Embryonic facial prominence (tissue), 1 donor: Measurements from ENCODE around the gene LRRC23.
"Not testable (repeated sequence)": the region's sequence is repeated elsewhere in the genome, so short reads cannot be mapped to it uniquely, and the experiment has no call there.

Experiments used
- DNase-seq: peaks from one replicate; pipeline ENCODE4 v3.0.0-alpha.2; 2016; ENCODE audit errors: extremely low spot score

LRRC23 gene

DNA sequence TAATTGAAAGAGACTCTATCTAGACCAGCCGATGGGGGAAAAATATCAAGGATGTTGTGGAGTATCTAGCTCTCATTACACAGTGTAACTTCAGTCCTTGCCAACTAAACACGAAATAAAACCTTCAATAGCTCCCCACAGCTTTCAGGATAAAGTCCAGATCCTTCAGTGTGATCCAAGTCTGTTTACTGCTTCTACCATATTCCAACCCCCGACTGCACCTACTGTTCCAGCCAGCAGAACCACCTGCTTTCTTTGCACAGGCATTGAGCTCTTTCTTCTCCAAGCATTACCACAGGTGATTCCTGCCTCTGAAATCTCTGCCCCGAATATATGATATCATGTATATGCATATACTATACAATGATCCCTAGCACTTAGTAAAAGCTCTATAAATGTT lies 2.2 kb upstream of the LRRC23 start:
- DNase-seq, result no peak

DNA sequence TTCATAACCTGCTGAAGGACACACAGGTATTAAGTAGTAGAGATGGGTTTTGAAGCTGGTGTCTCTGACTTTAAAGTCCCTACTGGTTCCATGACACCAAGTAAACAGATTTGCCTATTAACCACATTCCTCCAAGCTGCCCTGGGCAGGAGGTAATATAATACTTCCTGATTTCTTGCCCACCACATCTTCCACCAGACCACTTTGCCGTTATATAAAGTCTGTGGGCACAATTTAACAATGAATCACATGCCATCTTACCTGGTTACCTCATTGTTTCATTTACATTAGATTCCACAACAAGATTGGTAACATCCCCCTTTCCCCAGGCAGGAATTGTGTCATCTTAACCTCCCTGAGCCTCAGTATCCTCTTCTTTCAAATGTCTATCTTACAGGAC lies 900 bp upstream of the LRRC23 start:
- DNase-seq, result no peak

DNA sequence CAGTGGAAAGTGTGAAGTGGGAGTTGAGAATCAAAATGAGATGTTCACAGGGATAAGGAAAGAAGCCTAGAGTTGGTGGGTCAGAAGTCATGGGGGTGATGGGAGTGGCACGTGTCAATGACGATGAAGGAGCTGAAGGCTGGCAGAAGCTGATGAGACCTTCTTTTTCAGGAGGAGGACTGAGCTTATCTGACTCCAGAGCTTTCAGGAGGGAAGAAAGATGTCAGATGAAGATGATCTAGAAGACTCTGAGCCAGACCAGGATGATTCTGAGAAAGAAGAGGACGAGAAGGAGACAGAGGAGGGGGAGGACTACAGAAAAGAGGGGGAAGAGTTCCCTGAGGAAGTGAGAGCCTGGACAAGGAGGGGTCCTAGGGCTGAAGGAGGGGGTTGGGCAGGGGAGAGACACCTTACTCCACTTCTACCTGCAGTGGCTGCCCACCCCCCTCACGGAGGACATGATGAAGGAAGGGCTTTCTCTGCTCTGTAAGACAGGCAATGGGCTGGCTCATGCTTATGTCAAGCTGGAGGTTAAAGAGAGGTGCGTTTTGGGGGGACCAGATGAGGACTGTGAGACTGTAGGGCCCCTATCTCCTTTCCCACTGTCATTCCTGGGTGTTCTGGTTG lies 905 bp downstream of the LRRC23 start:
- DNase-seq, result no peak

DNA sequence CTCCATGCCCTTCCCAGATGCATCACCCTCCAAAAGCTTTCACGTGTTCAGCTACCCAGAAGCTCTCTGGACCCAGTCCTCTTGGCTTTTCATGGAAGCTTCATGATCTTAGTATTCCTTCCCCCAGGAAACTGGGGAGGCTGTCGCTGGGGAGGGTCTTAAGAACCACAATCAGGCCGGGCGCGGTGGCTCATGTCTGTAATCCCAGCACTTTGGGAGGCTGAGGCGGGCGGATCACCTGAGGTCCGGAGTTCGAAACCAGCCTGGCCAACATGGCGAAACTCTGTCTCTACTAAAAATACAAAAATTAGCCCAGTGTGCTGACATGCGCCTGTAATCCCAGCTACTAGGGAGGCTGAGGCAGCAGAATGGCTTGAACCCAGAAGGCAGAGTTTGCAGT lies 3.5 kb downstream of the LRRC23 start:
- not testable (repeated sequence) for DNase-seq

DNA sequence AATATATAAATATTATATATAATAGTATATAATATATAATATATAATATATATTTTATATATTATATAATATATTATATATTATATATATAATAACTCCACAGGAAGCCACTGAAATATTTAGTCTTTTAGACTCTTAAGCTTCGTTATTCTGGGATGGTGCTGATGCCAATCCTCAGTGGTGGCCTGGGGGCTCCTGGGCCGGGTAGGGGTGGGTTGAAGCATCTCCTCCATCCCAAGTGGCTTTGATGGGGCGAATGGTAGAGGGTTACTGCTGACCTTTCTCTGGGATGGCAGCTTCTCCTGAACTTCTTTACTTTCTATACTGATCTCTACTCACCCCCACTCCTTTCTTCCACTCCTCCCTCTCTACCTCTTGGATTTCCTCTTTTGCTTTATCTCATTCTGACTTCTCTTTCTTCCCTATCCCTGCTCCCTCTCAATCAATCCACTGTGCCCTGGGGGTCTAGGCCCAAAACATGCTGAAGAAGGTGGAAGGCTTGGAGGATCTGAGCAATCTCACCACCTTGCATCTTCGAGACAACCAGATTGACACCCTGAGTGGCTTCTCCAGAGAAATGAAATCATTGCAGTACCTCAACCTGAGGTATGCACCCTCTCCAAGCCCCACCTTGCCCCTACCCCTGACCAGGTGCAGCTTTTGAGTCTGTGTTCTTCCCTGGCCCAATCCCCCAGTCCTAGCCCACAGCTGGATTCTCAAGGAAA lies 5.0 kb downstream of the LRRC23 start:
- DNase-seq, result no peak

DNA sequence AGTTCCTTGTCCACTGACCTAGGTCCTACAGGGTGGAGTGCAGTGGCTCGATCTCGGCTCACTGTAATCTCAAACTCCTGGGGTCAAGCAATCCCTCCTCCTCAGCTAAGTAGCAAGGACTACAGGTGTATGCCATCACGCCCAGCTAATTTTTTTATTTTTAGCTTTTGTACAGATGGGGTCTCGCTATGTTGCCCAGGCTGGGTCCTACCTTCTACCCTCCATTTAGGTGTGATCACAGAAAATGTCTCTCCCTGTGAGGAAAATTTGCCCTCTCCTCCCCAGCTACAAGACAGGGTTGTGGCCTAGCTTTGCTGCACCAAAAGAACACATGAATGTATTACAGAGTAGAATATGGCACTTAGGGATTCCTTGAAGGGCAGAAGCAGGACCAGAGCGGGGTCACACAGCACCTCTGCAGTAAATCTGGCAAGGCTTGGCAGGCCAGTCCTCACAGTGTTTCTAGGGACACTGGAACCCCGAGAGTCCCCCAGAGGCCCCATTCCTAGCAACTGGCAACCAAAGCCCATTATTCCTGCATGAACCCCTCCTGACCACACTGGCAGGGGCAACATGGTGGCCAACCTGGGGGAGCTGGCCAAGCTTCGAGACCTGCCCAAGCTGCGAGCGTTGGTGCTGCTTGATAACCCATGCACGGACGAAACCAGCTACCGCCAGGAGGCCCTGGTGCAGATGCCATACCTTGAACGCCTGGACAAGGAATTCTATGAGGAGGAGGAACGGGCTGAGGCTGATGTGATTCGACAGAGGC lies 7.7 kb downstream of the LRRC23 start:
- DNase-seq, result no peak

DNA sequence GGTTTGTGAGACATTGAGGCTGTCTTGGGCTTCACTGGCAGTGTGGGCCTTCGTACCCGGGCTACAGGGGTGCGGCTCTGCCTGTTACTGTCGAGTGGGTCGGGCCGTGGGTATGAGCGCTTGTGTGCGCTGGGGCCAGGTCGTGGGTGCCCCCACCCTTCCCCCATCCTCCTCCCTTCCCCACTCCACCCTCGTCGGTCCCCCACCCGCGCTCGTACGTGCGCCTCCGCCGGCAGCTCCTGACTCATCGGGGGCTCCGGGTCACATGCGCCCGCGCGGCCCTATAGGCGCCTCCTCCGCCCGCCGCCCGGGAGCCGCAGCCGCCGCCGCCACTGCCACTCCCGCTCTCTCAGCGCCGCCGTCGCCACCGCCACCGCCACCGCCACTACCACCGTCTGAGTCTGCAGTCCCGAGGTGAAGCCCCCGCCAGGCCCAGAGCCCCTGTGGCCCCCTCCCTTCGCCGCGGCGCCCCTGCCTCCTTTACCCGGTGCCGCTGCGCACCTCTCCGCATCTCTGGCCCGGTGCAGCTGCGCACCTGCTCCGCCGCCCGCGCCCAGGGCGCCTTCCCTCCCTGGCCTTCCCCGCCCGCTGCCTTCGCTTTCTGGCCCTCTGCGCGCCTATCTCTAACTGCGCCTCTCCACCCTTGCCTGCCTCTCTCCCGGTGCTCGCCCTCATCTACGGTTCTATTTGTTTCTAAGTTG lies 9.8 kb downstream of the LRRC23 start, which contains the start of gene ENO2:
TSS of gene ENO2 (plus strand) at position 335 of the 701 bp plus-strand sequence. CDS start 1,253 bp downstream, outside the sequence.
- DNase-seq, result no peak

DNA sequence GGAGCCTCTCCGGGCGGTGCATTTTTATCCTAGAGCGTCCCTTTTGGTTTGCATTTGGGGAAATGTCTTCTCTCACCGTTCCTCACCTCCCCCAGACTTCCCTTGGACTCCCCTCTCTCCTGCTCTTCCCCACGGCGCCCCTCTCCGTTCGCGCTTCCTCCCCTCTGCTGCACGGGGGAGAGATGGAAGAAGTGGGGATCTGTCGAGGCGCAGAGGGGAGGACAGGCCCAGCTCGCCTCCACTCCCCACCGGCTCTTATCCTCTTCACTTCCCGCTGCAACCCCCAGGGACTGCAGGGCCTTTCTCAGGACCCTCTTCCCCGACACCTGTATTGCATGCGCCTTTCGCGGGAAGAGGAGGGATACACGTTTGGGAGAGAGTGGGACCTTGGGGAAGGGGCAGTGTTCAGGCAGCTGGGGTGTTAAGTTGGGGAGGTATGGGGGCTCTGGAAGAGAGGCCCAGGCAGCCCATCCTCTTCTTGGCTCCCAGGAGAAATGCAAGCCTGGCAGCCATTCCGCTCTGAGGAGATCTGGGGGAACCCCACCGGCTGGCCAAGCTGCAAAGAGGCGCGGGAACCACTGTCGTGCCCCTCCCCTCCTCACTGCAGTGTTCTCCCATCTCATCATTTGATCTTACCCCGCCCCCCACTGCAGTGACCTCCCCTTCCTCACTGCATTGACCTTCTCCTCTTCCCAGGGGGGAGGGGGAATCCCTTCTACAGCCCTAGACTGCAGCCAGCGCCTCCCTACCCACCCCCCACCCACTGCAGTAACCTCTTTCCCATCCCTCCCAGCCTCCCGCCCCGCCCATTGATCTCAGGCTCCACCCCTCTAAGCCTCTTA lies 10.5 kb downstream of the LRRC23 start:
- no peak for DNase-seq

DNA sequence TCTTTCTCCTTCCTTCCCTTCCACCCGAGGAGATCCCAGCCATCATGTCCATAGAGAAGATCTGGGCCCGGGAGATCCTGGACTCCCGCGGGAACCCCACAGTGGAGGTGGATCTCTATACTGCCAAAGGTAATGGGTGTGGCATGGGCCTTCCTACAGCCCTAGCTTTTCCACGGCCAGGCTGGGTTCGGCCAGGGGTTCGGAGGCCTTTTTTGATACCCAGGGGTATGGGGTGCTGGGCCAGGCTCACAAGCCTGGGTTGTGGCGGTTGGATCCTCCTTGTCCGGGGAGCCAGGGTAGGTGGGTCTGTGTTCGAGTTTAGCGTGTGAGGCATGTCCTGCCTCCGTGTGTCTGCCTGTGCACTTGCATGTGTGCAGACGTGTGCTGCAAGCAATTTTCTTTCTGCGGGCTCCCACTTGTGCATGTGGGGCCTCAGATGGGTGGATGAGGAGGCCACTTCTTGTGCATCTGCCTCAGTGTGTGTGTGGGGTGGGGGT lies 11.2 kb downstream of the LRRC23 start:
- no peak for DNase-seq

DNA sequence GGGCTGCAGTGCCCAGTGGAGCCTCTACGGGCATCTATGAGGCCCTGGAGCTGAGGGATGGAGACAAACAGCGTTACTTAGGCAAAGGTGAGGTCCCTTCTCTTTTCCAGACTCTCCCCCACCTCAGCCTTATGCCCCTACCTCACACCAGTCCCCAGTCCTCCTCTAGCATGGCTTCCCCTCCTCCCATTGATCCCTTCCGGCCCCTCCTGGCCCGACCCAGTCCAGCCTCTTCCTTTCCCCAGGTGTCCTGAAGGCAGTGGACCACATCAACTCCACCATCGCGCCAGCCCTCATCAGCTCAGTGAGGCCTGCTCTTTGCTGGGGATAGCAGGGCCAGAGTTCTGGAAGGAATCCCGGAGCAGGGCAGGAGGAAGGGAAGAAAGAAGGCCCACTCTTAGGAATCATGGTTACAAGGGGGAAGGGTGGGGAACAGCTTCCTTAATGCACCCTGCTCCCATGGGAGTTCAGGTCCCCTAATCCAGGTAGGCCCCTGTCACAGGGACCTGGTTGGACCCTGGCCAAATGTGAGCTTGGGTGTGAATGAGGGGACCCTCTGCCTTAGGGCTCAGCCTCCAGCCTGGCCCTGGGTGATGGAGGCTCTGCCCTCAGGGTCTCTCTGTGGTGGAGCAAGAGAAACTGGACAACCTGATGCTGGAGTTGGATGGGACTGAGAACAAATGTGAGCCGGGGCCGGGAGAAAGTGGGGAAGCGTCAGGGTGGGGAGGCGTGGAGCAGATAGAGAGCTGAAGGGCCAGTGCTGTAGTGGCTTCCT lies 12.0 kb downstream of the LRRC23 start:
- DNase-seq, result no peak

DNA sequence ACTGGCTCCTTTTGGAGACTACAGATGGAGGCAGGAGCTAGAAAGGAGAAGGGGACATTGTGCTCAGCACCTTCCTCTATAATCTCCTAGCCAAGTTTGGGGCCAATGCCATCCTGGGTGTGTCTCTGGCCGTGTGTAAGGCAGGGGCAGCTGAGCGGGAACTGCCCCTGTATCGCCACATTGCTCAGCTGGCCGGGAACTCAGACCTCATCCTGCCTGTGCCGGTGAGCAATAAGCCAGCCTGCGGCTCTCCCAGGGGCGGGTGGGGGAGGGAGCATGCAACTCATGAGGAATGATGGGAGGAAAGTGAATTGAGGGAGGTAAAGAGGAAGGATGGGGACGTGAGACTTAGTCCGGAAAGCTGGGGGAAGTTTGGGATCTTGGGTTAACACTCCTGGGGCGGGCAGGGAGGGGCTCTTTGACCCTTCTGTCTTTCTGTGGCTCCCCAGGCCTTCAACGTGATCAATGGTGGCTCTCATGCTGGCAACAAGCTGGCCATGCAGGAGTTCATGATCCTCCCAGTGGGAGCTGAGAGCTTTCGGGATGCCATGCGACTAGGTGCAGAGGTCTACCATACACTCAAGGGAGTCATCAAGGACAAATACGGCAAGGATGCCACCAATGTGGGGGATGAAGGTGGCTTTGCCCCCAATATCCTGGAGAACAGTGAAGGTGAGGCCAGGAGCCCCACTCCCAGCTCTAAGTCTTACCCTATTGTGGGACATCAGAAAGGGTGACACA lies 13.0 kb downstream of the LRRC23 start:
- DNase-seq, result no peak

DNA sequence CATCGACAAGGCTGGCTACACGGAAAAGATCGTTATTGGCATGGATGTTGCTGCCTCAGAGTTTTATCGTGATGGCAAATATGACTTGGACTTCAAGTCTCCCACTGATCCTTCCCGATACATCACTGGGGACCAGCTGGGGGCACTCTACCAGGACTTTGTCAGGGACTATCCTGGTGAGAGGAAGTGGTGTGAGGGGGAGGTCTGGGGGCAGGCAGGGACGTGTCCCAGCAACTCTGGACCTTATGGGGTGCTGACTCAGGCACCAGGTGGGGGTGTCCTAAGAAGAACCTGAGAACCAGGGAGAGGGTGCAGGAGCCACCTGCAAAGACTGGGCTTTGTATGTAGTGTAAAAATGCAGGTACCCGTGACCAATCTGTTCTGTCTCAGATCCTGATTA lies 15.0 kb downstream of the LRRC23 start:
- no peak for DNase-seq

DNA sequence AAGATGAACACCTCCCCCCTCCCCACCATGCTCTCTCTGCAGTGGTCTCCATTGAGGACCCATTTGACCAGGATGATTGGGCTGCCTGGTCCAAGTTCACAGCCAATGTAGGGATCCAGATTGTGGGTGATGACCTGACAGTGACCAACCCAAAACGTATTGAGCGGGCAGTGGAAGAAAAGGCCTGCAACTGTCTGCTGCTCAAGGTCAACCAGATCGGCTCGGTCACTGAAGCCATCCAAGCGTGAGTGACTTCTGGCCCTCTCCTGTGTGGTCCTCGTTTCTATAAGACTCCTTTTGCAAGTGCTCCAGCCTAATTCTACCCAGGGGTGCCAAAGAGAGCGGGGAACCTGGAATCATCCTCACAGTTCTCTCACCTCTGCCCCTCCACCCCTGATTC lies 16.9 kb downstream of the LRRC23 start:
- no peak for DNase-seq

DNA sequence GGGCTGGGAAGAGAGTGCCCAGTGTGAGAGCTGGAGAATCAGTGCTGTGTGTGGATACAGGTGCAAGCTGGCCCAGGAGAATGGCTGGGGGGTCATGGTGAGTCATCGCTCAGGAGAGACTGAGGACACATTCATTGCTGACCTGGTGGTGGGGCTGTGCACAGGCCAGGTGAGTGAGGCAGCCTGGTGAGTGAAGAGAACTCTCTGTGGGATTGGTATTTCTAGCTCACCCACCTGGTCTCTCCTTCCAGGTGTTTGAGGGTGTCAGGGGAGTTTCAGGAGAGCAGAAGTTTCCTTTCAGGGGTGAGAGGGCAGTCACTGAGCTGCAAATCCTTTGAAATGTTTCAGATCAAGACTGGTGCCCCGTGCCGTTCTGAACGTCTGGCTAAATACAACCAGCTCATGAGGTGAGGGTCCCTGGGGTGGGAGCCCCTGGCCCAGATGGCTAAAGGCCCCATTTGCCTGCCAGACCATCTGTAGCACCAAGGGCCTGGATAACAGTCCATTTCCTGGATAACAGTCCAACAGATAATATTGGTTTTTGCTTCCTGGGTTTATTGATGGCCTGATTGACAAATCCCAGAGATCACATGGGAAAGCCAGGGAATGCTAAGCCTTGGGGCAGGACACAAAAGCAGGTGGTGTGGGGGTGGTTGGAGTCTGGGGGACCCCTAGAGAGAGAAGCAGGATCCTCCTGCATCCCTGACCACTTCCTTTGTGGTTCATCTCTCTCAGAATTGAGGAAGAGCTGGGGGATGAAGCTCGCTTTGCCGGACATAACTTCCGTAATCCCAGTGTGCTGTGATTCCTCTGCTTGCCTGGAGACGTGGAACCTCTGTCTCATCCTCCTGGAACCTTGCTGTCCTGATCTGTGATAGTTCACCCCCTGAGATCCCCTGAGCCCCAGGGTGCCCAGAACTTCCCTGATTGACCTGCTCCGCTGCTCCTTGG lies 17.6 kb downstream of the LRRC23 start:
- no peak for DNase-seq

DNA sequence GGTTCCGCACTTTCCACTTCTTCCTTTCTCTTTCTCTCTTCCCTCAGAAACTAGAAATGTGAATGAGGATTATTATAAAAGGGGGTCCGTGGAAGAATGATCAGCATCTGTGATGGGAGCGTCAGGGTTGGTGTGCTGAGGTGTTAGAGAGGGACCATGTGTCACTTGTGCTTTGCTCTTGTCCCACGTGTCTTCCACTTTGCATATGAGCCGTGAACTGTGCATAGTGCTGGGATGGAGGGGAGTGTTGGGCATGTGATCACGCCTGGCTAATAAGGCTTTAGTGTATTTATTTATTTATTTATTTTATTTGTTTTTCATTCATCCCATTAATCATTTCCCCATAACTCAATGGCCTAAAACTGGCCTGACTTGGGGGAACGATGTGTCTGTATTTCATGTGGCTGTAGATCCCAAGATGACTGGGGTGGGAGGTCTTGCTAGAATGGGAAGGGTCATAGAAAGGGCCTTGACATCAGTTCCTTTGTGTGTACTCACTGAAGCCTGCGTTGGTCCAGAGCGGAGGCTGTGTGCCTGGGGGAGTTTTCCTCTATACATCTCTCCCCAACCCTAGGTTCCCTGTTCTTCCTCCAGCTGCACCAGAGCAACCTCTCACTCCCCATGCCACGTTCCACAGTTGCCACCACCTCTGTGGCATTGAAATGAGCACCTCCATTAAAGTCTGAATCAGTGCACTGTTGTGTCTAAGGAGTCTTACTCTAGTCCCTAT lies 18.5 kb downstream of the LRRC23 start:
- DNase-seq, result no peak

DNA sequence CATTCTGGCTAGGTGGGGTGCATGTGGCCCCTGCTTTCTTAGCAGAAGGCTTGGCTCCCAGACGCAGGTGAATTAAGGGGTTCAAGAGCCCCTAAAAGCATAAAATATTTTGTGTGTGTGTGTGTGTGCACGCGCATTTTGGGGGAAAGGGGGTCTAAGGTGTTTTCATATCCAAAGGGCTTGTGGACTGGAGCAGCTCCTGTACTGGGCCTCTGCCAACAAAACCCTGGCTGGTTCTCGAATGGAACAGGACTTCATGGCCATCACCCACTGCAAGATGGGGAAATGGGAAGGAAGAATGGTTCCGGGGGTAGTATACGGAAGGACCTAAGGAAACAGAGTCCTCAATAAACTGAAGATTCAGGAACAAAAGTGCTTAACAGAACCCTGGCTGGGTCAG lies 19.2 kb downstream of the LRRC23 start:
- no peak for DNase-seq

DNA sequence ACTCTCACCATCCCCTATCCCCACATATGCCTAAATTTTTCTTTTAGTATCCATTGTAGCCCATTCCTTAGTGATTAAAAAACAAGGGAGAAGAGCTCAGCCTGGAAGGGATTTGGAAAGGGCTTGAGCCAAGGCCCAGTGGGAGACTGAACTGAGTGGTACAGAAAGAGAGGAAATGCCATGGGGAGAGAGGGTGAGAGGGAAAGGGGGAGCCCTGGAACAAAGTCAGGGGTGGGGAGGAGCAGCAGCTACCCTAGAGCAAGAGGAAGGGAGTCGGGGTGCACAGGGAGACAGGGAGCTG lies 20.6 kb downstream of the LRRC23 start:
- no peak for DNase-seq
